Right lobe of liver (tissue), 6 donors: Measurements from ENCODE around the gene KATNIP. TPM values are rescaled to one million over a fixed set of nuclear protein-coding genes. Genes with fewer than 3 reads are reported as not detected.

Source experiments
- ATAC-seq, 4 donors: fragments of 200-7000 bp; cut with Tn5 transposase; one replicate each; pipeline ENCODE4 v1.9.1; 2020; ENCODE audit warnings: mild to moderate bottlenecking in 4 of 4, moderate library complexity in 4 of 4
- DNase-seq, 3 donors: peaks; one replicate each; pipeline ENCODE4 v3.0.0-alpha.2; 2020
- H3K27ac ChIP-seq, 3 donors: fragments of 200-600 bp; one replicate each; pipeline ENCODE4 v1.8.0; 2022
- H3K27me3 ChIP-seq, 2 donors: fragments of 200-600 bp; one replicate each; pipeline ENCODE4 v1.8.0; 2022
- H3K36me3 ChIP-seq, 4 donors: fragments of 200-600 bp; sonication (generic) in 1 of 4; one replicate each; pipeline versions ENCODE4 v1.5.1 to v1.8.0; 2017 to 2022; ENCODE audit warnings: control low read depth in 1 of 4
- H3K4me1 ChIP-seq, 4 donors: fragments of 200-600 bp; sonication (generic) in 1 of 4; one replicate each; pipeline versions ENCODE4 v1.5.1 to v1.8.0; 2017 to 2022; ENCODE audit warnings: control low read depth in 1 of 4
- H3K4me3 ChIP-seq, 3 donors: fragments of 200-600 bp; one replicate each; pipeline ENCODE4 v1.8.0; 2022
- H3K9me3 ChIP-seq, 4 donors: fragments of 200-600 bp; sonication (generic) in 1 of 4; one replicate each; pipeline versions ENCODE4 v1.5.1 to v1.8.0; 2017 to 2022; ENCODE audit warnings: control low read depth in 1 of 4
- POLR2A ChIP-seq: fragments of 450-650 bp; IDR thresholded peaks from one replicate; pipeline ENCODE4 v1.6.1; 2017; ENCODE audit warnings: antibody characterized with exemption, mild to moderate bottlenecking
- WGBS: methylation state at CpG from one replicate; pipeline ENCODE4 v1.1.6; 2018; ENCODE audit warnings: low coverage, low lambda C conversion rate; ENCODE audit not compliant: insufficient coverage; ENCODE audit errors: missing lambda C conversion rate; 5-methylcytosine and 5-hydroxymethylcytosine counted together
- intact Hi-C, 2 donors: fragments of 100-400 bp; cut with DNase I; formaldehyde crosslinking; loops; one replicate each; pipeline versions ENCODE4 v1.11.2 to v1.14.1; 2022
- total RNA-seq, 6 experiments: library from RNA; depleted of rRNA in 2 of 6; stranded (reverse); fragments of >200 nt in 2 of 6; fragmentation: NEBNext Ultra II Directional in 3 of 6; extraction: Animal tissue kit (Norgen Biotek cat#: 25700) in 3 of 6; gene quantifications; one replicate each; pipeline versions ENCODE4 v1.1.0 to v1.2.4, GENCODE V29; 2016 to 2023
- TF ChIP-seq, protein P1 (sequence below), 4 donors: fragments of 200-600 bp in 3 of 4; fragments of 450-650 bp in 1 of 4; IDR thresholded peaks; one replicate each; pipeline versions ENCODE4 v1.5.1 to v1.8.0; 2016 to 2022; ENCODE audit warnings: antibody characterized with exemption in 4 of 4, mild to moderate bottlenecking in 2 of 4
- donor health status: DM: no; HTN: yes; CAD: no.
- donor health status: DM: no; HTN: no; CAD: no.
- donor health status: DM: no; HTN: no; CAD: no.
- donor health status: DM: no; HTN: yes; CAD: no.
- donor health status: DM: no; HTN: yes; CAD: no.

KATNIP gene
- total RNA-seq, 6 experiments from 2014 or later = 6.1 to 10.2 (median 7.6) TPM

DNA sequence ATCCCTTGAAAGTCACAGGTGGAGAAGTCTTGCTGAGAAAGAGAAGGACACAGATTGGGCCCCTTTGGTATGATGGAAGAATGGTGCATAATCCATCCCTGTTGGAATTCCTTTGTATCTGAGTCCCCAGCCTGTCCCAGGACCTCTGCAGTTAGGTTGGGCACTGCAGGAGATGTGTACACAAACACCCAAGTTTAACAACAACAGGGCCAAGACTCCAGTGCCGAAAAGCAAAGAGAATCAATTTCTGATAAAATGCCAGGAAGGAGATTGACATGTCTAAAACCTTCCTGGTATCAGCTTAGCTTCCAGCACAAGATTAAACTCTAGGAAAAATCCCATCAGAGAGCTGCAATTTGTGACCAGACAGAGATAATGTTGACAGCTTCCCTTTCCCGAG lies 32.9 kb downstream of the KATNIP start:
- H3K36me3 ChIP-seq = no peaks in the 10 kb centered on the region
- intact Hi-C loops = no loop called here
- WGBS = 38% methylated on average over 2 of the region's 2 CpGs
- TF ChIP-seq POLR2A = no peak
- TF ChIP-seq, protein P1, sequence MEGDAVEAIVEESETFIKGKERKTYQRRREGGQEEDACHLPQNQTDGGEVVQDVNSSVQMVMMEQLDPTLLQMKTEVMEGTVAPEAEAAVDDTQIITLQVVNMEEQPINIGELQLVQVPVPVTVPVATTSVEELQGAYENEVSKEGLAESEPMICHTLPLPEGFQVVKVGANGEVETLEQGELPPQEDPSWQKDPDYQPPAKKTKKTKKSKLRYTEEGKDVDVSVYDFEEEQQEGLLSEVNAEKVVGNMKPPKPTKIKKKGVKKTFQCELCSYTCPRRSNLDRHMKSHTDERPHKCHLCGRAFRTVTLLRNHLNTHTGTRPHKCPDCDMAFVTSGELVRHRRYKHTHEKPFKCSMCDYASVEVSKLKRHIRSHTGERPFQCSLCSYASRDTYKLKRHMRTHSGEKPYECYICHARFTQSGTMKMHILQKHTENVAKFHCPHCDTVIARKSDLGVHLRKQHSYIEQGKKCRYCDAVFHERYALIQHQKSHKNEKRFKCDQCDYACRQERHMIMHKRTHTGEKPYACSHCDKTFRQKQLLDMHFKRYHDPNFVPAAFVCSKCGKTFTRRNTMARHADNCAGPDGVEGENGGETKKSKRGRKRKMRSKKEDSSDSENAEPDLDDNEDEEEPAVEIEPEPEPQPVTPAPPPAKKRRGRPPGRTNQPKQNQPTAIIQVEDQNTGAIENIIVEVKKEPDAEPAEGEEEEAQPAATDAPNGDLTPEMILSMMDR (IDR thresholded peaks at IDR 0.05) = no peak
- no peaks in the 10 kb centered on the region for H3K27me3 ChIP-seq
- H3K9me3 ChIP-seq = no peaks in the 10 kb centered on the region
- DNase-seq = no peak
- ATAC-seq = no peak
- no peak overlapping the region for H3K4me3 ChIP-seq
- H3K4me1 ChIP-seq = no peaks in the 10 kb centered on the region
- H3K27ac ChIP-seq = no peak overlapping the region

DNA sequence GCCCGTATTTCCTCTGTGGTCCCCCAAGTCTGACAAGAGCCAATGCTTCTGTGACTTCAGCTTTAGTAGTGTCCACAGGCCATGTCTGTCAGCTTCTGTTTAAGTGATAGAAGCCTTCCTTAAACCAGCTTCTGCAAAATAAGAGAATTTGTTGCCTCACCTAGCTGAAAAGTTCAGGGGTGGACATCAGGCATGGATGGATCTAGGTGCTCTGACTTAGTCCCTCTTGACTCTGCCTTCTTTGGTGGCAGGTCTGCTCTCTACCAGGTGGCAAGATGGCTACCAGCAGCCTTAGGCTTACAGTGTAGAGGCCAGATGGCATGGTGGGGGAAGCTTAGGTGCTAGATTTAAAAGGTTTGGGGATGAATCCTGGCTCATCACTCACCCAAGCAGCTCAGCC lies 33.7 kb downstream of the KATNIP start:
- Histone ChIP-seq H3K27me3 (no peaks in the 10 kb centered on the region), H3K36me3 (no peaks in the 10 kb centered on the region), H3K9me3 (no peaks in the 10 kb centered on the region), H3K4me3 (no peak overlapping the region), H3K27ac (no peak overlapping the region), H3K4me1 (no peaks in the 10 kb centered on the region)
- WGBS = no CpG with 5 or more reads among the region's 1 CpG
- DNase-seq (no peak), ATAC-seq (no peak)
- intact Hi-C loops = no loop called here
- TF ChIP-seq, protein P1 (IDR thresholded peaks at IDR 0.05) = no peak
- TF ChIP-seq POLR2A = no peak

DNA sequence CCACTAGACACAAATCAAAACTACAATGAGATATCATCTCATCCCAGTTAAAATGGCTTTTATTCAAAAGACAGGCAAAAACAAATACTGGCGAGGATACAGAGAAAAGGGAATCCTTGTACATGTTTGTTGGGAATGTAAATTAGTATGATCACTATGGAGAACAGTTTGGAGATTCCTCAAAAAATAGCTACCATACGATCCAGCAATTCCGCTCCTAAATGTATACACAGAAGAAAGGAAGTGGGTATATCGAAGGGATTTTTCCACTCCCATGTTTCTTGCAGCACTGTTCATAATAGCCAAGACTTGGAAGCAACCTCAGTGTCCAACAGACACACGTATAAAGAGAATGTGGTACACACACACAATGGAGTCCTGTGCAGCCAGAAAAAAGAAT lies 35.3 kb downstream of the KATNIP start:
- Histone ChIP-seq H3K4me3 (no peak overlapping the region), H3K36me3 (no peaks in the 10 kb centered on the region), H3K4me1 (no peaks in the 10 kb centered on the region), H3K27ac (no peak overlapping the region), H3K27me3 (no peaks in the 10 kb centered on the region), H3K9me3 (no peaks in the 10 kb centered on the region)
- TF ChIP-seq, protein P1 (IDR thresholded peaks at IDR 0.05) = no peak
- no peak for TF ChIP-seq POLR2A
- 96% methylated on average over 4 of the region's 5 CpGs for WGBS
- intact Hi-C loops = no loop called here
- ATAC-seq (no peak), DNase-seq (no peak)

DNA sequence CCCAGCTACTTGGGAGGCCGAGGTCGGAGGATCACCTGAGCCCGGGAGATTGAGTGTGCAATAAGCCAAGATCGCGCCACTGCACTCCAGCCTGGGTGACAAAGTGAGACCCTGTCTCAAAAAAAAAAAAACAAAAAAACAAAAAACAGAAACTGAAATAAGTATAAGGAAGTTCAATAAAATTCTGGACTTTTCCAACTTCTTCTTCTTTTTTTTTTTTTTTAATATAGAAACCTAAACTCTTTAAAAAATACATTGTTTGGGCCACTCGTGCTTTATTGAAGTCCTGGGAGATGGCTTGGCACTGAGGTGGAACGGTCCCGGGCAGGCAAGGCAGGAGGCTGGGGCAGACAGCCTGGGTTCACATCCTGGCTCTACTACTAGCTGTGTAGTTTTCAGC lies 36.8 kb downstream of the KATNIP start:
- no peak overlapping the region for H3K27ac ChIP-seq
- no peak overlapping the region for H3K4me3 ChIP-seq
- no peak for ATAC-seq
- no peak for DNase-seq
- no peaks in the 10 kb centered on the region for H3K9me3 ChIP-seq
- 54% methylated on average over 7 of the region's 8 CpGs for WGBS
- H3K27me3 ChIP-seq = no peaks in the 10 kb centered on the region
- intact Hi-C loops = no loop called here
- H3K36me3 ChIP-seq = no peaks in the 10 kb centered on the region
- no peaks in the 10 kb centered on the region for H3K4me1 ChIP-seq
- no peak for TF ChIP-seq POLR2A
- TF ChIP-seq, protein P1 (IDR thresholded peaks at IDR 0.05) = no peak

DNA sequence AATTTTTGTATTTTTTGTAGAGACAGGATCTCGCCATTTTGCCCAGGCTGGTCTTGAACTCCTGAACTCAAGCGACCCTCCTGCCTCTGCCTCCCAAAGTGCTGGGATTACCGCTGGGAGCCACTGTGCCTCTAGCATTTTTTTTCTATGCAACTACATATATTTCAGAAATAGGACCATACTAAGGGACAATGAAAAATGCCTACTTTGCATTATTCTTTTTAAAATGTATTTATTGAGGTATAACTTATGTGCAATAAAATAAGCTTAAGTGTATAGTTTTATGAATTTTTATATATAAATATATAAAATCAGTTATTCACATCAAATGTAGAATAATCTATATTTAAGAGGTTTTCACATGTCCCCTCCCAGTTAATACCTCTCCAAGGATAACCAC lies 38.1 kb downstream of the KATNIP start:
- Histone ChIP-seq H3K9me3 (no peaks in the 10 kb centered on the region), H3K36me3 (no peaks in the 10 kb centered on the region), H3K27me3 (no peaks in the 10 kb centered on the region), H3K4me3 (no peak overlapping the region), H3K4me1 (no peaks in the 10 kb centered on the region), H3K27ac (no peak overlapping the region)
- WGBS = 100% methylated on average over 3 of the region's 3 CpGs
- DNase-seq = no peak
- intact Hi-C loops = no loop called here
- no peak for ATAC-seq
- TF ChIP-seq POLR2A = no peak
- TF ChIP-seq, protein P1 (IDR thresholded peaks at IDR 0.05) = no peak
